Renal cortex interstitium (tissue), 11 donors: ENCODE results near the gene ENDOU. TPM values are rescaled to one million over a fixed set of nuclear protein-coding genes. Genes with fewer than 3 reads are reported as not detected.

ENCODE experiments used
- DNase-seq, 11 donors: peaks; one replicate each; pipeline ENCODE4 v3.0.0-alpha.2; 2013; ENCODE audit warnings: low read depth in 9 of 11, low spot score in 4 of 11; ENCODE audit errors: extremely low read depth in 1 of 11
- polyA plus RNA-seq, 3 donors: library from polyadenylated mRNA; unstranded; fragments of 120-200 nt; gene quantifications; one replicate each; pipeline ENCODE4 v1.2.1, GENCODE V29; 2013; ENCODE audit not compliant: insufficient read length in 3 of 3

The ENDOU gene
- polyA plus RNA-seq, 3 donors, result 0.32 to 0.47 (median 0.34) TPM

- DNase-seq, result no peak
Measured at GRCh38 chr12:47746523-47746922, 21.2 kb upstream of the ENDOU start.

- DNase-seq, result no peak
Measured at GRCh38 chr12:47746073-47746472, 20.8 kb upstream of the ENDOU start.

GRCh38 chr12:47745485-47746041 is 20.3 kb upstream of the ENDOU start:
- no peak for DNase-seq

GRCh38 chr12:47744778-47745436 is 19.6 kb upstream of the ENDOU start:
- no peak for DNase-seq

GRCh38 chr12:47744005-47744651 is 18.8 kb upstream of the ENDOU start:
- DNase-seq, result no peak

- DNase-seq, result no peak
Measured at GRCh38 chr12:47743311-47743860, 18.1 kb upstream of the ENDOU start.

GRCh38 chr12:47742253-47742825 is 17.0 kb upstream of the ENDOU start:
- no peak for DNase-seq

- DNase-seq, result no peak
Measured at GRCh38 chr12:47741340-47741703, 16.0 kb upstream of the ENDOU start.

- DNase-seq, result no peak
Measured at GRCh38 chr12:47740606-47741339, 15.5 kb upstream of the ENDOU start.

GRCh38 chr12:47739979-47740378 is 14.7 kb upstream of the ENDOU start:
- no peak for DNase-seq

GRCh38 chr12:47739297-47739696 is 14.0 kb upstream of the ENDOU start:
- no peak for DNase-seq

GRCh38 chr12:47737936-47738594 is 12.8 kb upstream of the ENDOU start:
- no peak for DNase-seq

- DNase-seq, result no peak
Measured at GRCh38 chr12:47736877-47737676, 11.8 kb upstream of the ENDOU start.

GRCh38 chr12:47736216-47736615 is 10.9 kb upstream of the ENDOU start:
- no peak for DNase-seq

GRCh38 chr12:47735649-47736048 is 10.4 kb upstream of the ENDOU start:
- no peak for DNase-seq

GRCh38 chr12:47734725-47735480 is 9.6 kb upstream of the ENDOU start:
- DNase-seq, result no peak

GRCh38 chr12:47733142-47733541 is 7.9 kb upstream of the ENDOU start:
- DNase-seq, result no peak
